ENCODE results near the gene TPCN1. TPM values are rescaled to one million over a fixed set of nuclear protein-coding genes. Genes with fewer than 3 reads are reported as not detected.

The TPCN1 gene
- total RNA-seq, 1 experiment from 2014 or later, result 32.7 TPM

DNA sequence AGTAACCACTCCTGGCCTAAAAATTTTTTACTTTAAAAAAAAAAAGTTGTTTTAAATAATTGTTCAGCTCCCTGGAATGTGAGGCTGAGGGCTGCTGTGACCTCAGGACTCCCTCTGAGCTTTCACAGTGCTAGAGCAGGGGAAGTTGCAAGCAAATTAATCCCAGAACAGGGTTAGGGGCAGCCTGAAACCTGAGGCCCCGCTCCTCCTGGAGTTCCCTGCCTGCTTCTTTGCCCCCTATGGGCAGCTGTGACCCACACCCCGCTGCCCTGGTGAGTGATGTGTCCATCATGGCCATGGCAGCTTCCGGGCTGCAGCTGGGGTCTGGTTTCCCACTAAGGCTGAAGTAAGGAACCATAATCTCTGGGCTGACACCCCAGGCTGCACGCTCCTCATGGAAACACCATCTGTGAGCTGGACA is 26.3 kb upstream of the TPCN1 start (continued):
- TF ChIP-seq, protein P1, sequence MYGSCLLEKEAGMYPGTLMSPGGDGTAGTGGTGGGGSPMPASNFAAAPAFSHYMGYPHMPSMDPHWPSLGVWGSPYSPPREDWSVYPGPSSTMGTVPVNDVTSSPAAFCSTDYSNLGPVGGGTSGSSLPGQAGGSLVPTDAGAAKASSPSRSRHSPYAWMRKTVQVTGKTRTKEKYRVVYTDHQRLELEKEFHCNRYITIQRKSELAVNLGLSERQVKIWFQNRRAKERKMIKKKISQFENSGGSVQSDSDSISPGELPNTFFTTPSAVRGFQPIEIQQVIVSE (CRISPR knock-in tag; IDR thresholded peaks at IDR 0.05; ENCODE audit: borderline replicate concordance), result no peak

DNA sequence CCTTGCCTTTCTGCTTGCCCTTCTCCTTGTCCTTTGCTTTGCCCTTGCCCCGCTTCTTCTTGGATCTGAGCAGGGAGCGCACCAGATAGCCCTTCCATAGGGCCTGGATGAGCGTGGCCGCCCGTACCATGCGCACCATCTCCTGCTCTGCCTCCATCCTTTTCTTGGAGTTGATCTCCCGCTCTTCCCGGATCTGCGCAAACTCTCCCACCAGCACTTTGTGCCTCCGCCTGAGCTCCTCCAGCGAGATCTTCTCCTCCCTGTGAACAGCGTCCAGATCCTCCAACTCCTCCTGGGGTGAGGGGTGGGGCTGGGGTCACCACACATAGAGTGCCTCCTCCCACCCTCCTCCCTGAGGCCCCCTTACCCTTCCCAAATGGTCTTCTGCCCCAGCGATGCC is 25.7 kb upstream of the TPCN1 start:
- CTCF ChIA-PET, result interaction anchor here (0.7 to 2.1 kb wide), 8 partner anchors 10 to 266 kb away, joined by 3 to 9 read pairs (median 4); partner anchors contain the start of genes DDX54, RASAL1, RITA1 and TPCN1
- no peaks in the 10 kb centered on the region for H3K9me3 Mint-ChIP-seq
- POLR2A ChIA-PET, result no interaction called here
- no peak overlapping the region for H3K27ac Mint-ChIP-seq
- TF ChIP-seq, protein P2, sequence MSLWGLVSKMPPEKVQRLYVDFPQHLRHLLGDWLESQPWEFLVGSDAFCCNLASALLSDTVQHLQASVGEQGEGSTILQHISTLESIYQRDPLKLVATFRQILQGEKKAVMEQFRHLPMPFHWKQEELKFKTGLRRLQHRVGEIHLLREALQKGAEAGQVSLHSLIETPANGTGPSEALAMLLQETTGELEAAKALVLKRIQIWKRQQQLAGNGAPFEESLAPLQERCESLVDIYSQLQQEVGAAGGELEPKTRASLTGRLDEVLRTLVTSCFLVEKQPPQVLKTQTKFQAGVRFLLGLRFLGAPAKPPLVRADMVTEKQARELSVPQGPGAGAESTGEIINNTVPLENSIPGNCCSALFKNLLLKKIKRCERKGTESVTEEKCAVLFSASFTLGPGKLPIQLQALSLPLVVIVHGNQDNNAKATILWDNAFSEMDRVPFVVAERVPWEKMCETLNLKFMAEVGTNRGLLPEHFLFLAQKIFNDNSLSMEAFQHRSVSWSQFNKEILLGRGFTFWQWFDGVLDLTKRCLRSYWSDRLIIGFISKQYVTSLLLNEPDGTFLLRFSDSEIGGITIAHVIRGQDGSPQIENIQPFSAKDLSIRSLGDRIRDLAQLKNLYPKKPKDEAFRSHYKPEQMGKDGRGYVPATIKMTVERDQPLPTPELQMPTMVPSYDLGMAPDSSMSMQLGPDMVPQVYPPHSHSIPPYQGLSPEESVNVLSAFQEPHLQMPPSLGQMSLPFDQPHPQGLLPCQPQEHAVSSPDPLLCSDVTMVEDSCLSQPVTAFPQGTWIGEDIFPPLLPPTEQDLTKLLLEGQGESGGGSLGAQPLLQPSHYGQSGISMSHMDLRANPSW (CRISPR knock-in tag; conservative IDR thresholded peaks at IDR 0.05; ENCODE audit: low read depth), result no peak
- no peak for TF ChIP-seq SMAD3 (CRISPR knock-in tag; IDR thresholded peaks at IDR 0.05; ENCODE audit: borderline replicate concordance)
- TF ChIP-seq NFYB (CRISPR knock-in tag; conservative IDR thresholded peaks at IDR 0.05; ENCODE audit: low read depth), result no peak
- H3K4me3 Mint-ChIP-seq, result no peak overlapping the region
- DNase-seq (ENCODE audit: low spot score) (no peak), ATAC-seq (no peak)
- H3K36me3 Mint-ChIP-seq, result peaks cover 14% of the 10 kb centered on the region
- H3K27me3 Mint-ChIP-seq (ENCODE audit: low read depth), result no peaks in the 10 kb centered on the region
- H3K4me1 Mint-ChIP-seq, result peaks cover 8% of the 10 kb centered on the region; the same call in 1 of the 2 replicates

DNA sequence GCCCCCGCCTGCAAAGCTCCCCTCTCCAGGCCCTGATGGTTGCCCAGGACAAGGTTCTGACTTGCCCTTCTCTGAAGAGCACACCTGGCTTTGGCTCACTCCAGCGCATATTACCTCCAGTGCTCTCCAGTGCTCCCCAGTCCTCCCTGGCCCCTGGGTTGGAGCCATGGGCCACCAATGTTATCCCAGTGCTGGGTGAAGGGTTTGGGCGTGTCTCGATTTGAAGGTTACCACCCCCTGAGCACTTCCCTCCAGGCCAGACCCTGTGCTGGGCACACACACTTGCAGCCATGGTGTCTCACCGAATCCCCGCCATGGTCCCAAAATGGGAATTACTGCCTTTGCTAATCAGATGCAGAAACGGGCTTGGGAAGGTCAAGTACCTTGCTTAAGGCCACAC is 24.7 kb upstream of the TPCN1 start:
- Mint-ChIP-seq H3K27ac (no peak overlapping the region), H3K9me3 (no peaks in the 10 kb centered on the region), H3K27me3 (ENCODE audit: low read depth) (no peaks in the 10 kb centered on the region), H3K36me3 (peaks cover 10% of the 10 kb centered on the region), H3K4me3 (no peak overlapping the region), H3K4me1 (peaks cover 4% of the 10 kb centered on the region; the same call in 1 of the 2 replicates)
- TF ChIP-seq PRRX2 (CRISPR knock-in tag; IDR thresholded peaks at IDR 0.05) (no peak), CBFB (CRISPR knock-in tag; IDR thresholded peaks at IDR 0.05; ENCODE audit: low read depth) (no peak), ZBTB21 (CRISPR knock-in tag; IDR thresholded peaks at IDR 0.05; ENCODE audit: borderline replicate concordance) (no peak), ZNF263 (CRISPR knock-in tag; IDR thresholded peaks at IDR 0.05; ENCODE audit: low read depth) (peak; percentile 67; the same call in 1 of the 2 replicates), IRF2 (CRISPR knock-in tag; IDR thresholded peaks at IDR 0.05; ENCODE audit: borderline replicate concordance, low read depth) (no peak)
- TF ChIP-seq, protein P3, sequence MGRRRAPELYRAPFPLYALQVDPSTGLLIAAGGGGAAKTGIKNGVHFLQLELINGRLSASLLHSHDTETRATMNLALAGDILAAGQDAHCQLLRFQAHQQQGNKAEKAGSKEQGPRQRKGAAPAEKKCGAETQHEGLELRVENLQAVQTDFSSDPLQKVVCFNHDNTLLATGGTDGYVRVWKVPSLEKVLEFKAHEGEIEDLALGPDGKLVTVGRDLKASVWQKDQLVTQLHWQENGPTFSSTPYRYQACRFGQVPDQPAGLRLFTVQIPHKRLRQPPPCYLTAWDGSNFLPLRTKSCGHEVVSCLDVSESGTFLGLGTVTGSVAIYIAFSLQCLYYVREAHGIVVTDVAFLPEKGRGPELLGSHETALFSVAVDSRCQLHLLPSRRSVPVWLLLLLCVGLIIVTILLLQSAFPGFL (CRISPR knock-in tag; IDR thresholded peaks at IDR 0.05; ENCODE audit: borderline replicate concordance), result no peak
- DNase-seq (ENCODE audit: low spot score) (no peak), ATAC-seq (peak; percentile 12; the same call in 1 of the 2 replicates)
- ChIA-PET POLR2A (no interaction called here), CTCF (interaction anchor here (0.7 to 1.5 kb wide), 3 partner anchors 26 to 229 kb away, joined by 4 to 16 read pairs (median 6); partner anchors contain the start of gene TPCN1)

DNA sequence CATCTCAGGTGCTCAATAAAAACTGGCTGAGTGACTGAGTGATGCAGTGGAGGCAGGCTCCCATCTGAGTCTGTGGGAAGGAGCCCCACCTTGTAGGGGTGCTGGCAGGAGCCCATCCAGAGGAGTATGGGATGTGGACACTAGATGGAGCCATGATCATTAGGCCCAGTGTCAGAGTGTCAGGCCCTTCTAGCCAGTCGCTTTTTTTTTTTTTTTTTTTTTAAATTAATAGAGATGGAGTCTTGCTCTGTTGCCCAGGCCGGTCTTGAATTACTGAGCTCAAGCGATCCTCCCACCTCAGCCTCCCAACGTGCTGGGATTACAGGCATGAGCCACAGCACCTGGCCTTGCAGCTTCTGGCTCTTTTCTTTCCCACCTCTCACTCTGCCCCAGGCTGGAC is 24.3 kb upstream of the TPCN1 start:
- Mint-ChIP-seq H3K4me3 (no peak overlapping the region), H3K27me3 (ENCODE audit: low read depth) (no peaks in the 10 kb centered on the region), H3K36me3 (peaks cover 8% of the 10 kb centered on the region), H3K27ac (no peak overlapping the region), H3K4me1 (peaks cover 4% of the 10 kb centered on the region; the same call in 1 of the 2 replicates), H3K9me3 (no peaks in the 10 kb centered on the region)
- ChIA-PET CTCF (interaction anchor here (0.6 to 1.5 kb wide), 14 partner anchors 12 to 1616 kb away, joined by 3 to 16 read pairs (median 4); partner anchors contain the start of genes DDX54 and TPCN1), POLR2A (interaction anchor here (0.6 kb wide), 1 partner anchor 36 kb away, joined by 4 read pairs; no protein-coding TSS in a partner anchor)
- ATAC-seq, result peak; percentile 97
- TF ChIP-seq ZNF121 (CRISPR knock-in tag; IDR thresholded peaks at IDR 0.05), result peak; percentile 91
- no peak for TF ChIP-seq GABPB1 (CRISPR knock-in tag; IDR thresholded peaks at IDR 0.05)
- peak; percentile 57 for DNase-seq (ENCODE audit: low spot score)
